Ovary (tissue), 9 donors: ENCODE data around the gene SMAD1. TPM values are rescaled to one million over a fixed set of nuclear protein-coding genes. Genes with fewer than 3 reads are reported as not detected.

Source experiments
- DNase-seq, 5 donors: peaks; one replicate each; pipeline ENCODE4 v3.0.0-alpha.2; 2019 to 2020
- H3K27ac ChIP-seq, 2 donors: fragments of 200-600 bp; one replicate each; pipeline versions ENCODE4 v1.5.1 to v1.8.0; 2019 to 2022
- H3K27me3 ChIP-seq: fragments of 200-600 bp; one replicate; pipeline ENCODE4 v1.8.0; 2022
- H3K36me3 ChIP-seq: fragments of 200-600 bp; sonication (generic); one replicate; pipeline ENCODE4 v1.5.1; 2019
- H3K4me1 ChIP-seq: one replicate; pipeline ENCODE4 v1.8.1; 2013; ENCODE audit warnings: mild to moderate bottlenecking, moderate library complexity; ENCODE audit not compliant: insufficient read depth
- H3K4me3 ChIP-seq: fragments of 200-600 bp; sonication (generic); one replicate; pipeline ENCODE4 v1.5.1; 2017
- H3K9me3 ChIP-seq, 2 donors: fragments of 200-600 bp in 1 of 2; sonication (generic) in 1 of 2; one replicate each; pipeline versions ENCODE4 v1.5.1 to v1.8.1; 2013 to 2019; ENCODE audit warnings: mild to moderate bottlenecking in 1 of 2, moderate library complexity in 1 of 2
- EP300 ChIP-seq: sonication (generic); formaldehyde crosslinking; IDR thresholded peaks from one replicate; pipeline ENCODE4 v1.6.1; 2017; ENCODE audit warnings: antibody characterized with exemption
- POLR2A ChIP-seq: fragments of 450-650 bp; IDR thresholded peaks from one replicate; pipeline ENCODE4 v1.6.1; 2017; ENCODE audit warnings: antibody characterized with exemption, mild to moderate bottlenecking, moderate library complexity
- WGBS, 3 donors: extraction: QIAGEN DNeasy Blood & Tissue Kit in 1 of 3; methylation state at CpG; one replicate each; pipeline versions ENCODE4 v1.1.5 to v1.1.7; 2013 to 2017; 5-methylcytosine and 5-hydroxymethylcytosine counted together
- intact Hi-C, 4 donors: fragments of 100-400 bp; cut with DNase I; formaldehyde crosslinking; loops; one replicate each; pipeline versions ENCODE4 v1.11.0 to v1.15.1; 2022 to 2023
- polyA plus RNA-seq, 2 donors: library from polyadenylated mRNA; stranded (reverse); fragments of 200-250 nt in 1 of 2; fragments of 350-450 nt in 1 of 2; fragmentation: Illumina TruSeq in 1 of 2; extraction: RNeasy Lipid Tissue Mini Kit (QIAGEN cat#74804) in 1 of 2; gene quantifications; one replicate each; pipeline ENCODE4 v1.2.3, GENCODE V29; 2013 to 2014
- total RNA-seq, 7 donors: library from RNA; depleted of rRNA in 2 of 7; stranded (reverse); fragments of >200 nt in 2 of 7; fragmentation: NEBNext Ultra II Directional in 3 of 7; extraction: Animal tissue kit (Norgen Biotek cat#: 25700) in 3 of 7; gene quantifications; one replicate each; pipeline versions ENCODE4 v1.1.0 to v1.2.4, GENCODE V29; 2016 to 2023
- TF ChIP-seq, protein P1 (sequence below), 3 donors: fragments of 450-650 bp in 2 of 3; fragments of 200-600 bp in 1 of 3; IDR thresholded peaks; one replicate each; pipeline versions ENCODE4 v1.5.1 to v1.8.0; 2016 to 2022; ENCODE audit warnings: antibody characterized with exemption in 3 of 3, mild to moderate bottlenecking in 1 of 3
- donor health status: DM: no; HTN: no; CAD: no; lungs with moderate emphysema.
- donor health status: DM: no; HTN: no; CAD: no.
- donor health status: Bipolar disorder and iron deficiency.
- donor health status: DM: yes; HTN: yes; CAD: no.
- donor health status: DM: no; HTN: no; CAD: no.
- donor health status: DM: yes; HTN: yes; CAD: no.

The SMAD1 gene
- total and polyA plus RNA-seq, 9 donors = 13.6 to 39.5 (median 19.8) TPM

GRCh38 chr4:145488310-145488709 is 6.7 kb downstream of the SMAD1 start:
- Histone ChIP-seq H3K4me1 (peaks cover 4% of the 10 kb centered on the region), H3K27me3 (no peaks in the 10 kb centered on the region), H3K9me3 (no peaks in the 10 kb centered on the region), H3K36me3 (no peaks in the 10 kb centered on the region), H3K4me3 (no peak overlapping the region), H3K27ac (no peak overlapping the region)
- intact Hi-C loops = loop anchor here in 1 of 4 donors (5.0 kb wide), 1 partner anchor 449 kb away; the partner anchor contains the start of gene ZNF827
- no peak for DNase-seq
- TF ChIP-seq, protein P1, sequence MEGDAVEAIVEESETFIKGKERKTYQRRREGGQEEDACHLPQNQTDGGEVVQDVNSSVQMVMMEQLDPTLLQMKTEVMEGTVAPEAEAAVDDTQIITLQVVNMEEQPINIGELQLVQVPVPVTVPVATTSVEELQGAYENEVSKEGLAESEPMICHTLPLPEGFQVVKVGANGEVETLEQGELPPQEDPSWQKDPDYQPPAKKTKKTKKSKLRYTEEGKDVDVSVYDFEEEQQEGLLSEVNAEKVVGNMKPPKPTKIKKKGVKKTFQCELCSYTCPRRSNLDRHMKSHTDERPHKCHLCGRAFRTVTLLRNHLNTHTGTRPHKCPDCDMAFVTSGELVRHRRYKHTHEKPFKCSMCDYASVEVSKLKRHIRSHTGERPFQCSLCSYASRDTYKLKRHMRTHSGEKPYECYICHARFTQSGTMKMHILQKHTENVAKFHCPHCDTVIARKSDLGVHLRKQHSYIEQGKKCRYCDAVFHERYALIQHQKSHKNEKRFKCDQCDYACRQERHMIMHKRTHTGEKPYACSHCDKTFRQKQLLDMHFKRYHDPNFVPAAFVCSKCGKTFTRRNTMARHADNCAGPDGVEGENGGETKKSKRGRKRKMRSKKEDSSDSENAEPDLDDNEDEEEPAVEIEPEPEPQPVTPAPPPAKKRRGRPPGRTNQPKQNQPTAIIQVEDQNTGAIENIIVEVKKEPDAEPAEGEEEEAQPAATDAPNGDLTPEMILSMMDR (IDR thresholded peaks at IDR 0.05) = no peak
- TF ChIP-seq EP300 = no peak
- TF ChIP-seq POLR2A = no peak
- whole genome bisulfite sequencing, 3 donors = 86 to 92% (median 91%) methylated on average over 2 of the region's 2 CpGs

DNA sequence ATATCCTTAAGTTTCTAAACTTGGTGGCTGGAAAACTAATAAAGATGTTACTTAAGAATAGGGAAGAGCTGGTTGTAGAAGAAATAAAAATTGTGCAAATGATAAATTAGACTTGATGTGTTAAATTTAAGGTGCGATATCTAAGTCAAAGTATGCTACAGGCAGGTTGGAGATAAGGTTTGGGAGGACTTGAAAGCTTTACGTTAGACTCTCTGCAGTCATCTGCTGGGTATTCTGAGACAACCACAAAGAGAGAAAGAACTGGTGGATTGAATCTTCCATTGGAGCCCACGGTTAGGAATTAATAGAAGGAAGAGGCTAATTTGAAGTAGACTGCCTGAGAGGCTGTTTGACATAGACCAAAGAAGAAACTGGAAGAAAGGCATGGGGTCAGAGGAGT is 7.9 kb downstream of the SMAD1 start:
- no peak for DNase-seq
- TF ChIP-seq POLR2A = no peak
- TF ChIP-seq, protein P1 (IDR thresholded peaks at IDR 0.05) = no peak
- no peak for TF ChIP-seq EP300
- H3K4me1 ChIP-seq = peaks cover 2% of the 10 kb centered on the region
- 90 to 98% (median 93%) methylated on average over 3 of the region's 3 CpGs for WGBS, 3 donors
- no peaks in the 10 kb centered on the region for H3K9me3 ChIP-seq
- intact Hi-C loops = loop anchor here in 1 of 4 donors (5.0 kb wide), 1 partner anchor 448 kb away; the partner anchor contains the start of gene ZNF827
- H3K27me3 ChIP-seq = no peaks in the 10 kb centered on the region
- no peak overlapping the region for H3K27ac ChIP-seq
- H3K4me3 ChIP-seq = no peak overlapping the region
- H3K36me3 ChIP-seq = no peaks in the 10 kb centered on the region

DNA sequence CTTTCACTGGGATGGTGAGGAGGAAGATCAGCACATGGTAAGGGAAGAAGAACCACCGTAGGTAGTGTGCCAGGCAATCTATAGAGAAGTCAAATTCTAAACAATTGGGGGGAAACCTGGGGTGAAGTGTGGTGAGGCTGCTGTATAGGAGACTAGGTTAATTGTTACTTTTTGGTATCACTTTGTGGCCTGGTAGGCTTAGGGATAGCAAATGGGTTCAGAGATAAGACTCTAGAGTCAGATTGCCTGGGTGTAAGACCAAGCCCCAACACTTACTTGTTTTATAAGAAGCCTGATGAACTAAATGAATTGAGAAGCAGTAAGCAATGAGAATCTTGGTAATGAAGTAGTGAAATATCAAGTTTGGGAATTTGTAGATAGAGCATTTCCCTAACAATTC is 8.7 kb downstream of the SMAD1 start:
- no peak for DNase-seq
- WGBS, 3 donors = 88 to 98% (median 96%) methylated on average over 1 of the region's 1 CpG
- no peak for TF ChIP-seq EP300
- no peak for TF ChIP-seq POLR2A
- TF ChIP-seq, protein P1 (IDR thresholded peaks at IDR 0.05) = no peak
- intact Hi-C loops = no loop called here
- H3K4me3 ChIP-seq = no peak overlapping the region
- peaks cover 2% of the 10 kb centered on the region for H3K4me1 ChIP-seq
- no peak overlapping the region for H3K27ac ChIP-seq
- H3K27me3 ChIP-seq = no peaks in the 10 kb centered on the region
- H3K36me3 ChIP-seq = no peaks in the 10 kb centered on the region
- H3K9me3 ChIP-seq = no peaks in the 10 kb centered on the region

DNA sequence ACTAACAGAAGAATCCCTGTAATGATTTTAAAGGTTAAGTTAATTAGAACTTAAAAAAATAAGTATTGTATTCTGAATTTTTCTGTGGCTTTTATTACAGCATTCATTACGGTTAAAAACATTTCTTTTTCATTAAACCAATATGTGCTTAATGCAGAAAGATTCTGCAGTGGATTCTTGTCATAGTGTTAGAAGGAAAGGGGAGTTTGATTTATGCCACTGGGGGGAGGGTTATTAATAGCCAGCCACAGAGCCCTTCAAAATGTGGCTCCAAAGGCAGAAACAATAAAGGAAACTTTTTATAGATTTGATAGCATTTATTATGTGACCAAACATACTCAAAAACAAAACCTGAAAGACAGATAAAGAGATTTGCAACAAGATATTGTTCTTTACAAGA is 9.1 kb downstream of the SMAD1 start:
- Histone ChIP-seq H3K27me3 (no peaks in the 10 kb centered on the region), H3K36me3 (no peaks in the 10 kb centered on the region), H3K9me3 (no peaks in the 10 kb centered on the region), H3K4me1 (peaks cover 2% of the 10 kb centered on the region), H3K4me3 (no peak overlapping the region), H3K27ac (no peak overlapping the region)
- WGBS, 3 donors = 88 to 95% (median 90%) methylated on average over 1 of the region's 1 CpG
- intact Hi-C loops = no loop called here
- no peak for TF ChIP-seq EP300
- no peak for TF ChIP-seq POLR2A
- TF ChIP-seq, protein P1 (IDR thresholded peaks at IDR 0.05) = no peak
- DNase-seq = no peak
